MM.1S (cell line): Measurements from ENCODE around the gene FOXQ1.

ENCODE experiments used
- DNase-seq: peaks from one replicate; pipeline ENCODE4 v3.0.0-alpha.2; 2015
- H2AFZ ChIP-seq: fragments of 300-600 bp; sonication (generic); 2 replicates; pipeline ENCODE4 v1.6.0; 2016; ENCODE audit warnings: antibody characterized with exemption, low read length
- H3F3A ChIP-seq: fragments of 300-600 bp; sonication (generic); 2 replicates; pipeline ENCODE4 v1.6.1; 2016; ENCODE audit warnings: mild to moderate bottlenecking, antibody characterized with exemption, low read length, moderate library complexity, mixed read lengths; ENCODE audit not compliant: insufficient read depth
- H3K27ac ChIP-seq: fragments of 300-600 bp; sonication (generic); 2 replicates; pipeline ENCODE4 v1.5.1; 2016; ENCODE audit warnings: mild to moderate bottlenecking, low read length
- H3K27me3 ChIP-seq: fragments of 300-600 bp; sonication (generic); replicated peaks from 2 replicates; pipeline ENCODE4 v1.6.0; 2016; ENCODE audit warnings: low read length; ENCODE audit not compliant: insufficient read depth
- H3K36me3 ChIP-seq: fragments of 300-600 bp; sonication (generic); replicated peaks from 2 replicates; pipeline ENCODE4 v1.6.1; 2016; ENCODE audit warnings: mild to moderate bottlenecking, low read length, mixed read lengths; ENCODE audit not compliant: insufficient read depth
- H3K4me1 ChIP-seq: fragments of 300-600 bp; sonication (generic); 2 replicates; pipeline ENCODE4 v1.6.1; 2016; ENCODE audit warnings: low read length, mixed read lengths
- H3K4me2 ChIP-seq: fragments of 300-600 bp; sonication (generic); 2 replicates; pipeline ENCODE4 v1.6.0; 2016; ENCODE audit warnings: low read depth, low read length
- H3K4me3 ChIP-seq: fragments of 300-600 bp; sonication (generic); 2 replicates; pipeline ENCODE4 v1.5.1; 2016; ENCODE audit warnings: low read length, mixed read lengths
- H3K79me2 ChIP-seq: fragments of 300-600 bp; sonication (generic); 2 replicates; pipeline ENCODE4 v1.6.1; 2016; ENCODE audit warnings: mixed run types, low read length, mixed read lengths
- H3K9ac ChIP-seq: fragments of 300-600 bp; sonication (generic); 2 replicates; pipeline ENCODE4 v1.6.1; 2016; ENCODE audit warnings: low read length, mixed read lengths
- H3K9me2 ChIP-seq: fragments of 300-600 bp; sonication (generic); replicated peaks from 2 replicates; pipeline ENCODE4 v1.6.1; 2016; ENCODE audit warnings: mild to moderate bottlenecking, low read length, mixed read lengths; ENCODE audit not compliant: insufficient read depth
- H3K9me3 ChIP-seq: fragments of 300-600 bp; sonication (generic); replicated peaks from 2 replicates; pipeline ENCODE4 v1.6.1; 2016; ENCODE audit warnings: mild to moderate bottlenecking, low read length, mixed read lengths; ENCODE audit not compliant: insufficient read depth
- H4K20me1 ChIP-seq: fragments of 300-600 bp; sonication (generic); 2 replicates; pipeline ENCODE4 v1.6.1; 2016; ENCODE audit warnings: mild to moderate bottlenecking, low read length, moderate library complexity, mixed read lengths; ENCODE audit not compliant: insufficient read depth
- EZH2 ChIP-seq: fragments of 300-600 bp; sonication (generic); optimal IDR thresholded peaks from 2 replicates; pipeline ENCODE3; 2017; ENCODE audit warnings: low read depth, mild to moderate bottlenecking, antibody characterized with exemption, low read length, mixed read lengths
- EZH2phosphoT487 ChIP-seq: fragments of 300-600 bp; sonication (generic); IDR thresholded peaks from 2 replicates; pipeline ENCODE4 v1.6.1; 2018; ENCODE audit warnings: antibody characterized with exemption, low read length
- TF ChIP-seq, protein P1 (sequence below): fragments of 300-600 bp; sonication (generic); IDR thresholded peaks from 2 replicates; pipeline ENCODE4 v1.5.1; 2016; ENCODE audit warnings: antibody characterized with exemption, low read length, mixed read lengths

FOXQ1 gene

DNA sequence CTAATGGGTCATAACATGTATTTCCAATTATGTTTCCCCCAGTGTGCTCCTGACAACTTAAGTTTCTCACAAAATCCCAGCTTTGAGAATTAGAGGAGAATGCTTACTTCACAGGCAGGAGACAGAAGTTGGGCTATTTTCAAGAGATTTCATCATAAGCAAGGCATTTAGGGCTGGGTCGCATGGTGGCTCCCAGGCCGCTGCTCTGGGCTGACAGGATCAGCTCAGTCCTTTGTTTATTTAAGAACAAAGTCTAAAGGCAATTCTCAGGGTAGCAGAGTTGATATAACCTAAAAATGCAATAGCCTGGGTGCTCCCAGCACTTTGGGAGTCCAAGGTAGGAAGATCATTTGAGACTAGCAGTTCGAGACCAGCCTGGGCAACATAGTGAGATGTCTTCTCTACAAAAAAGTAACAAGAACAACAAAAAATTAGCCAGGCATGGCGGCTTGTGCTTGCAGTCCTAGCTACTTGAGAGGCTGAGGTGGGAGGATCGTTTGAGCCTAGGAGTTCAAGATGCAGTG lies 10.9 kb downstream of the FOXQ1 start:
- Histone ChIP-seq H3K9ac (no peak overlapping the region), H3K79me2 (no peaks in the 10 kb centered on the region), H3K4me2 (no peak overlapping the region), H3K36me3 (no peaks in the 10 kb centered on the region), H3K27me3 (no peaks in the 10 kb centered on the region), H3K9me2 (no peaks in the 10 kb centered on the region), H3K27ac (no peak overlapping the region), H3K9me3 (no peaks in the 10 kb centered on the region), H3K4me1 (no peaks in the 10 kb centered on the region), H4K20me1 (no peaks in the 10 kb centered on the region), H2AFZ (no peak overlapping the region), H3F3A (no peaks in the 10 kb centered on the region), H3K4me3 (no peak overlapping the region)
- DNase-seq: no peak
- TF ChIP-seq EZH2 (no peak), EZH2phosphoT487 (no peak)
- TF ChIP-seq, protein P1, sequence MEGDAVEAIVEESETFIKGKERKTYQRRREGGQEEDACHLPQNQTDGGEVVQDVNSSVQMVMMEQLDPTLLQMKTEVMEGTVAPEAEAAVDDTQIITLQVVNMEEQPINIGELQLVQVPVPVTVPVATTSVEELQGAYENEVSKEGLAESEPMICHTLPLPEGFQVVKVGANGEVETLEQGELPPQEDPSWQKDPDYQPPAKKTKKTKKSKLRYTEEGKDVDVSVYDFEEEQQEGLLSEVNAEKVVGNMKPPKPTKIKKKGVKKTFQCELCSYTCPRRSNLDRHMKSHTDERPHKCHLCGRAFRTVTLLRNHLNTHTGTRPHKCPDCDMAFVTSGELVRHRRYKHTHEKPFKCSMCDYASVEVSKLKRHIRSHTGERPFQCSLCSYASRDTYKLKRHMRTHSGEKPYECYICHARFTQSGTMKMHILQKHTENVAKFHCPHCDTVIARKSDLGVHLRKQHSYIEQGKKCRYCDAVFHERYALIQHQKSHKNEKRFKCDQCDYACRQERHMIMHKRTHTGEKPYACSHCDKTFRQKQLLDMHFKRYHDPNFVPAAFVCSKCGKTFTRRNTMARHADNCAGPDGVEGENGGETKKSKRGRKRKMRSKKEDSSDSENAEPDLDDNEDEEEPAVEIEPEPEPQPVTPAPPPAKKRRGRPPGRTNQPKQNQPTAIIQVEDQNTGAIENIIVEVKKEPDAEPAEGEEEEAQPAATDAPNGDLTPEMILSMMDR: no peak

DNA sequence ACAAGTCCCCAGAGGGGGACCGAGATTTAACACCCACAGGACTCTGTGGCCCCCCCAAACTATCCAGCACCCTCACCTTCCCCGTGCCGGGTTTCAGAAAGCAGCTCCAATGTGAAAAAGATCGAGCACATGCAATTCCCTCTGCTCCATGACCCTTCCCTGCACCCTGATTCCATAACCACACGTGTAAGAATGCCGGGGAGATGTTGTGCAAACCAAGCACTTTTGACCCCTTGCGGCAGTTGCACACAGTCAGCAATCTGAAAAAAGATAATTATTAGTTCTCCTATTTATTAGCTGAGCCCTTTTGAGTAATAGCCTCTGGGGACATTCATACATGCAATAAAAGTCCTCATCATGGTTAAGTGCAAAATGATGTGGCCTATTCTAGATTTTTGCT lies 13.0 kb downstream of the FOXQ1 start:
- Histone ChIP-seq H3K27me3 (no peaks in the 10 kb centered on the region), H4K20me1 (no peaks in the 10 kb centered on the region), H3K36me3 (no peaks in the 10 kb centered on the region), H3F3A (no peaks in the 10 kb centered on the region), H3K27ac (no peak overlapping the region), H3K9me2 (no peaks in the 10 kb centered on the region), H3K9ac (no peak overlapping the region), H2AFZ (no peak overlapping the region), H3K4me1 (no peaks in the 10 kb centered on the region), H3K9me3 (no peaks in the 10 kb centered on the region), H3K4me3 (no peak overlapping the region), H3K79me2 (no peaks in the 10 kb centered on the region), H3K4me2 (no peak overlapping the region)
- DNase-seq: no peak
- no peak for TF ChIP-seq EZH2
- TF ChIP-seq, protein P1: no peak
- TF ChIP-seq EZH2phosphoT487: no peak

DNA sequence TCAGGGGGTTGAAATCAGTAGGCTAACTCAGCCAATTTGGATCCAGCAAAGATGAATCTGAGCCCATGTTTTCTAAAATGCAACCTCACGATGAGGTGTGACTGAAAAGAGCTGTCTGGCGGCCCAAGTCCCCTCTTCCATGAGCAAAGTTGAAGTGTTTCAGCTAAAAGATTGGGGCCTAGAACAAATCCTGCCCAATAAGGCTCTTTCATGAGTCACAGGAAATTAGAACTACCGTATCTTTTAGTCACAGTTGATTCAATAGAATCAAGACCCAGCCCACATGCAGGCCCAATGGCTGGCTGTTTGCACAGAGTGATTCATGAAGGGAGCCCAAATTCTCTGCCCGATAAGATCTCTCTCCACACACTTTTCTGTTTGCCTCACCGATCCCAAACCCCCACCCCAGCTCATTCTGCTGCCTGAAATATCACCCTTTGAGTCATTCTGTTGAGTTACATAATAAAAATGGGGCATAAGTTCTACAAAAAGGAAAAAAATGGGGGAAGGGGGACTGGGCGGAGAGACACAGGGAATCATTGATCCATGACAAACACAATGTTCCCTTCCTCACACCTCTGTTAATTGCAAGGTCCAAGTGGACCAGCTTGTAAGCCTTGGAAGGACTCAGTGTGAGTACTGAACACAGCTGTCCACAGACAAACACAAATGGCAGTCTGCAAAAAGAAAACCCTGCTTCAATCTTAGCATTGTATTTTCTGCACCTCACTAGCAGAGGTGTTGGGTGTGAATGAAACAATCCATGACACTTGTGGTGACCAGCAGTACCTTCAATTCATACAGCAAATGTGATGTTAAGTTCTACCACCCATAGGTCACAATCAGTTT lies 13.8 kb downstream of the FOXQ1 start:
- H2AFZ ChIP-seq: no peak overlapping the region
- no peak for DNase-seq

More for the DNA sequence above, 13.8 kb downstream of the FOXQ1 start:
- Histone ChIP-seq H3K4me3 (no peak overlapping the region), H4K20me1 (no peaks in the 10 kb centered on the region), H3K9ac (no peak overlapping the region), H3K9me3 (no peaks in the 10 kb centered on the region), H3K27me3 (no peaks in the 10 kb centered on the region), H3K9me2 (no peaks in the 10 kb centered on the region), H3K4me2 (no peak overlapping the region), H3K4me1 (no peaks in the 10 kb centered on the region), H3F3A (no peaks in the 10 kb centered on the region), H3K27ac (no peak overlapping the region), H3K36me3 (no peaks in the 10 kb centered on the region), H3K79me2 (no peaks in the 10 kb centered on the region)
- TF ChIP-seq EZH2 (no peak), EZH2phosphoT487 (no peak)
- TF ChIP-seq, protein P1: no peak
